GM18861 (cell line): ENCODE results near the gene RNF150.

Experiments used
- ATAC-seq: cut with Tn5 transposase; IDR thresholded peaks from one replicate; pipeline ENCODE4 v1.9.1; 2021; ENCODE audit not compliant: unreplicated experiment

Gene RNF150

GRCh38 chr4:141132072-141132708 is 1.1 kb downstream of the RNF150 start:
- ATAC-seq, result no peak

GRCh38 chr4:141131723-141132071 is 1.6 kb downstream of the RNF150 start:
- no peak for ATAC-seq

- no peak for ATAC-seq
Measured at GRCh38 chr4:141130947-141131605, 2.2 kb downstream of the RNF150 start.

- no peak for ATAC-seq
Measured at GRCh38 chr4:141127884-141128283, 5.4 kb downstream of the RNF150 start.

GRCh38 chr4:141126769-141127168 is 6.5 kb downstream of the RNF150 start:
- ATAC-seq, result no peak

- ATAC-seq, result no peak
Measured at GRCh38 chr4:141124224-141124623, 9.0 kb downstream of the RNF150 start.

GRCh38 chr4:141121768-141122454 is 11.4 kb downstream of the RNF150 start:
- ATAC-seq, result no peak

GRCh38 chr4:141121101-141121500 is 12.2 kb downstream of the RNF150 start:
- no peak for ATAC-seq

GRCh38 chr4:141120036-141120593 is 13.2 kb downstream of the RNF150 start:
- no peak for ATAC-seq

- no peak for ATAC-seq
Measured at GRCh38 chr4:141119071-141119470, 14.2 kb downstream of the RNF150 start.

- ATAC-seq, result no peak
Measured at GRCh38 chr4:141118381-141118780, 14.9 kb downstream of the RNF150 start.

- no peak for ATAC-seq
Measured at GRCh38 chr4:141117935-141118334, 15.3 kb downstream of the RNF150 start.

- no peak for ATAC-seq
Measured at GRCh38 chr4:141109983-141110382, 23.3 kb downstream of the RNF150 start.

GRCh38 chr4:141107927-141108326 is 25.3 kb downstream of the RNF150 start:
- ATAC-seq, result no peak

- ATAC-seq, result no peak
Measured at GRCh38 chr4:141102367-141102766, 30.9 kb downstream of the RNF150 start.

- ATAC-seq, result no peak
Measured at GRCh38 chr4:141101511-141101910, 31.8 kb downstream of the RNF150 start.

- ATAC-seq, result no peak
Measured at GRCh38 chr4:141099326-141099725, 33.9 kb downstream of the RNF150 start.

GRCh38 chr4:141098163-141098562 is 35.1 kb downstream of the RNF150 start:
- ATAC-seq, result no peak

- ATAC-seq, result no peak
Measured at GRCh38 chr4:141090473-141090872, 42.8 kb downstream of the RNF150 start.

- no peak for ATAC-seq
Measured at GRCh38 chr4:141081921-141082395, 51.3 kb downstream of the RNF150 start.

GRCh38 chr4:141080668-141081067 is 52.6 kb downstream of the RNF150 start:
- no peak for ATAC-seq

GRCh38 chr4:141079393-141079930 is 53.8 kb downstream of the RNF150 start:
- ATAC-seq, result no peak
